Measurements from ENCODE around the gene KRTAP22-2.

DNA sequence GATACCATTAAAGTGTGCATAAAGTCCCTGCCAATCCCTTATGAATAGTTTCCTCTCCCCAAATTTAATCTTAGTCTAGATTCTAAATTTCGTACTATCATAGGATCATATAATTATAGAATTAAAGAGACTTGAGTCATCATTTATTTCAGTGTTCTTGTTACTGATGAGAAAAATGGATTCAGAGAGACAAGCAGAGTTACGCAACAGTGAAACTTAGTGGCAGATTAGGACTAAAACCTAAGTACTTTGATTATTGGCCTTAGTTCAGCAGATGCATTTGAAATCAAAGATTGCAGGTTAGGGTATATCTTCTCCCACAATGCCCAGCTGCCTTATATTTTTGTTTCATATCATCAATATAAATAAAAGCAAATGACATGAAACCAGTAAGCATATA, 28.2 kb downstream of the KRTAP22-2 start:
- TF ChIP-seq POLR2A (IDR thresholded peaks at IDR 0.05; ENCODE audit: low read depth, low read length) (no peak), RFX5 (IDR thresholded peaks at IDR 0.05; ENCODE audit: low read depth, low read length) (no peak), MAFK (IDR thresholded peaks at IDR 0.05; ENCODE audit: low read depth, low read length) (no peak), MAZ (IDR thresholded peaks at IDR 0.05; ENCODE audit: borderline replicate concordance, low read depth, low read length) (no peak), MXI1 (IDR thresholded peaks at IDR 0.05; ENCODE audit: borderline replicate concordance, low read depth, low read length) (no peak), CEBPB (IDR thresholded peaks at IDR 0.05; ENCODE audit: low read depth, low read length) (peak; percentile 72), SMC3 (IDR thresholded peaks at IDR 0.05; ENCODE audit: low read depth, low read length) (no peak), RAD21 (IDR thresholded peaks at IDR 0.05; ENCODE audit: low read length) (no peak)
- TF ChIP-seq, protein P1, sequence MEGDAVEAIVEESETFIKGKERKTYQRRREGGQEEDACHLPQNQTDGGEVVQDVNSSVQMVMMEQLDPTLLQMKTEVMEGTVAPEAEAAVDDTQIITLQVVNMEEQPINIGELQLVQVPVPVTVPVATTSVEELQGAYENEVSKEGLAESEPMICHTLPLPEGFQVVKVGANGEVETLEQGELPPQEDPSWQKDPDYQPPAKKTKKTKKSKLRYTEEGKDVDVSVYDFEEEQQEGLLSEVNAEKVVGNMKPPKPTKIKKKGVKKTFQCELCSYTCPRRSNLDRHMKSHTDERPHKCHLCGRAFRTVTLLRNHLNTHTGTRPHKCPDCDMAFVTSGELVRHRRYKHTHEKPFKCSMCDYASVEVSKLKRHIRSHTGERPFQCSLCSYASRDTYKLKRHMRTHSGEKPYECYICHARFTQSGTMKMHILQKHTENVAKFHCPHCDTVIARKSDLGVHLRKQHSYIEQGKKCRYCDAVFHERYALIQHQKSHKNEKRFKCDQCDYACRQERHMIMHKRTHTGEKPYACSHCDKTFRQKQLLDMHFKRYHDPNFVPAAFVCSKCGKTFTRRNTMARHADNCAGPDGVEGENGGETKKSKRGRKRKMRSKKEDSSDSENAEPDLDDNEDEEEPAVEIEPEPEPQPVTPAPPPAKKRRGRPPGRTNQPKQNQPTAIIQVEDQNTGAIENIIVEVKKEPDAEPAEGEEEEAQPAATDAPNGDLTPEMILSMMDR (conservative IDR thresholded peaks at IDR 0.05; ENCODE audit: low read depth, low read length): no peak
- TF ChIP-seq, protein P2, sequence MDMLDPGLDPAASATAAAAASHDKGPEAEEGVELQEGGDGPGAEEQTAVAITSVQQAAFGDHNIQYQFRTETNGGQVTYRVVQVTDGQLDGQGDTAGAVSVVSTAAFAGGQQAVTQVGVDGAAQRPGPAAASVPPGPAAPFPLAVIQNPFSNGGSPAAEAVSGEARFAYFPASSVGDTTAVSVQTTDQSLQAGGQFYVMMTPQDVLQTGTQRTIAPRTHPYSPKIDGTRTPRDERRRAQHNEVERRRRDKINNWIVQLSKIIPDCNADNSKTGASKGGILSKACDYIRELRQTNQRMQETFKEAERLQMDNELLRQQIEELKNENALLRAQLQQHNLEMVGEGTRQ (IDR thresholded peaks at IDR 0.05; ENCODE audit: low read depth, low read length): no peak
- TF ChIP-seq, protein P3, sequence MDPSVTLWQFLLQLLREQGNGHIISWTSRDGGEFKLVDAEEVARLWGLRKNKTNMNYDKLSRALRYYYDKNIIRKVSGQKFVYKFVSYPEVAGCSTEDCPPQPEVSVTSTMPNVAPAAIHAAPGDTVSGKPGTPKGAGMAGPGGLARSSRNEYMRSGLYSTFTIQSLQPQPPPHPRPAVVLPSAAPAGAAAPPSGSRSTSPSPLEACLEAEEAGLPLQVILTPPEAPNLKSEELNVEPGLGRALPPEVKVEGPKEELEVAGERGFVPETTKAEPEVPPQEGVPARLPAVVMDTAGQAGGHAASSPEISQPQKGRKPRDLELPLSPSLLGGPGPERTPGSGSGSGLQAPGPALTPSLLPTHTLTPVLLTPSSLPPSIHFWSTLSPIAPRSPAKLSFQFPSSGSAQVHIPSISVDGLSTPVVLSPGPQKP (IDR thresholded peaks at IDR 0.05; ENCODE audit: borderline replicate concordance, low read depth, low read length): no peak
